K562 (cell line): ENCODE results near the gene TCFL5. TPM values are rescaled to one million over a fixed set of nuclear protein-coding genes. Genes with fewer than 3 reads are reported as not detected.
A peak's percentile ranks its signal among the peaks of the same experiment; 100 is the strongest.

Source experiments
- ADNP ChIP-seq: fragments of 200-800 bp; sonication (Bioruptor generic); IDR thresholded peaks from 2 replicates; pipeline ENCODE4 v1.6.1; 2016; ENCODE audit warnings: missing genetic modification characterization, missing compliant biosample characterization
- ARID2 ChIP-seq: fragments of 450-650 bp; IDR thresholded peaks from 2 replicates; pipeline ENCODE4 v1.6.1; 2017; ENCODE audit warnings: antibody characterized with exemption, mild to moderate bottlenecking
- CHCHD3 ChIP-seq: fragments of 250-450 bp; sonication (Bioruptor Pico); IDR thresholded peaks from 2 replicates; pipeline ENCODE4 v2.1.2; 2022; ENCODE audit warnings: mild to moderate bottlenecking
- EZH2 ChIP-seq: IDR thresholded peaks from 2 replicates; pipeline ENCODE4 v1.6.1; 2012; ENCODE audit warnings: low read depth, mild to moderate bottlenecking, inconsistent platforms, low read length, borderline replicate concordance
- GABPB1 ChIP-seq: sonication (generic); formaldehyde crosslinking; IDR thresholded peaks from 2 replicates; pipeline ENCODE4 v1.8.0; 2022; ENCODE audit warnings: mild to moderate bottlenecking, missing genetic modification reagents
- HDAC8 ChIP-seq: fragments of 450-650 bp; IDR thresholded peaks from 2 replicates; pipeline ENCODE4 v1.6.1; 2016; ENCODE audit warnings: mild to moderate bottlenecking, missing genetic modification characterization, moderate library complexity, missing compliant biosample characterization
- LCOR ChIP-seq: sonication (generic); formaldehyde crosslinking; IDR thresholded peaks from 2 replicates; pipeline ENCODE4 v1.8.0; 2022; ENCODE audit warnings: mild to moderate bottlenecking, missing genetic modification reagents
- MAZ ChIP-seq, 2 experiments: fragments of 450-650 bp in 1 of 2; sonication (generic) in 1 of 2; formaldehyde crosslinking; IDR thresholded peaks in 1 of 2; conservative IDR thresholded peaks in 1 of 2; 2 replicates each; pipeline versions ENCODE4 v1.4.0 to v1.5.0; 2020; ENCODE audit warnings: mild to moderate bottlenecking in 1 of 2, missing genetic modification reagents in 1 of 2
- MTA1 ChIP-seq: fragments of 450-650 bp; IDR thresholded peaks from 2 replicates; pipeline ENCODE4 v1.6.1; 2017; ENCODE audit warnings: borderline replicate concordance
- NONO ChIP-seq, 2 experiments: fragments of 200-400 bp in 1 of 2; fragments of 450-650 bp in 1 of 2; formaldehyde crosslinking in 1 of 2; IDR thresholded peaks; 2 replicates each; pipeline ENCODE4 v1.6.1; 2017; ENCODE audit warnings: low read depth in 2 of 2, mild to moderate bottlenecking in 2 of 2, moderate library complexity in 2 of 2, low read length in 1 of 2
- SRSF1 ChIP-seq: fragments of 200-400 bp; formaldehyde crosslinking; IDR thresholded peaks from 2 replicates; pipeline ENCODE4 v1.6.1; 2017; ENCODE audit warnings: mild to moderate bottlenecking, low read depth, low read length, moderate library complexity
- TEAD1 ChIP-seq, 2 experiments: fragments of 450-650 bp in 1 of 2; sonication (generic) in 1 of 2; formaldehyde crosslinking; IDR thresholded peaks; 2 replicates each; pipeline versions ENCODE4 v1.4.0 to v1.8.0; 2020 to 2022; ENCODE audit warnings: mild to moderate bottlenecking in 2 of 2, missing genetic modification reagents in 1 of 2
- XRCC4 ChIP-seq: IDR thresholded peaks from one replicate; pipeline ENCODE4 v1.6.1; 2011; ENCODE audit not compliant: insufficient read depth, insufficient read length; ENCODE audit errors: extremely low read depth
- ZZZ3 ChIP-seq: fragments of 450-650 bp; IDR thresholded peaks from 2 replicates; pipeline ENCODE4 v1.6.1; 2016; ENCODE audit warnings: antibody characterized with exemption, mild to moderate bottlenecking, moderate library complexity
- polyA plus RNA-seq, 8 experiments: library from polyadenylated mRNA; depleted of rRNA in 4 of 8; stranded (reverse) in 5 of 8; unstranded in 3 of 8; fragments of >200 nt; fragmentation: Nextera tagmentation in 2 of 8; fragmentation: Illumina TruSeq in 1 of 8; extraction: Ambion mirVana in 2 of 8; extraction: Trizol in 1 of 8; gene quantifications; 2 replicates each; pipeline versions ENCODE4 v1.2.1 to v1.2.3, GENCODE V29; 2011 to 2014; ENCODE audit warnings: inconsistent platforms in 1 of 8, missing spikeins in 1 of 8
- total RNA-seq, 7 experiments: library from RNA; depleted of rRNA in 6 of 7; stranded (reverse); fragments of >200 nt in 6 of 7; fragmentation: Illumina TruSeq in 2 of 7; extraction: Trizol in 2 of 7; gene quantifications; 2 replicates each; pipeline versions ENCODE4 v1.2.1 to v1.2.3, GENCODE V29; 2011 to 2021; ENCODE audit warnings: low replicate concordance in 1 of 7
- TF ChIP-seq, protein P1 (sequence below): fragments of 250-450 bp; sonication (Bioruptor Pico); IDR thresholded peaks from 2 replicates; pipeline ENCODE4 v1.5.0; 2021; ENCODE audit warnings: mild to moderate bottlenecking, moderate library complexity
- TF ChIP-seq, protein P2 (sequence below): fragments of 250-450 bp; sonication (Bioruptor Pico); IDR thresholded peaks from 2 replicates; pipeline ENCODE4 v1.4.0; 2020; ENCODE audit warnings: mild to moderate bottlenecking, moderate library complexity
- TF ChIP-seq, protein P3 (sequence below): sonication (generic); formaldehyde crosslinking; IDR thresholded peaks from 2 replicates; pipeline ENCODE4 v1.8.1; 2023; ENCODE audit warnings: mild to moderate bottlenecking, missing genetic modification reagents
- TF ChIP-seq, protein P4 (sequence below), 2 experiments: IDR thresholded peaks; 2 replicates each; pipeline ENCODE4 v1.6.1; 2011; ENCODE audit warnings: borderline replicate concordance in 1 of 2, control low read depth in 1 of 2, low read depth in 1 of 2, low read length in 1 of 2, mild to moderate bottlenecking in 1 of 2, mixed read lengths in 1 of 2, moderate library complexity in 1 of 2; ENCODE audit not compliant: insufficient read depth in 1 of 2, insufficient read length in 1 of 2, poor library complexity in 1 of 2, severe bottlenecking in 1 of 2; ENCODE audit errors: extremely low read depth in 1 of 2

The TCFL5 gene
- total and polyA plus RNA-seq, 9 of the 15 experiments (the other 6 are each of a cell fraction or from before 2014, with no cell fraction given) = 1.00 to 12.6 (median 9.1) TPM

DNA sequence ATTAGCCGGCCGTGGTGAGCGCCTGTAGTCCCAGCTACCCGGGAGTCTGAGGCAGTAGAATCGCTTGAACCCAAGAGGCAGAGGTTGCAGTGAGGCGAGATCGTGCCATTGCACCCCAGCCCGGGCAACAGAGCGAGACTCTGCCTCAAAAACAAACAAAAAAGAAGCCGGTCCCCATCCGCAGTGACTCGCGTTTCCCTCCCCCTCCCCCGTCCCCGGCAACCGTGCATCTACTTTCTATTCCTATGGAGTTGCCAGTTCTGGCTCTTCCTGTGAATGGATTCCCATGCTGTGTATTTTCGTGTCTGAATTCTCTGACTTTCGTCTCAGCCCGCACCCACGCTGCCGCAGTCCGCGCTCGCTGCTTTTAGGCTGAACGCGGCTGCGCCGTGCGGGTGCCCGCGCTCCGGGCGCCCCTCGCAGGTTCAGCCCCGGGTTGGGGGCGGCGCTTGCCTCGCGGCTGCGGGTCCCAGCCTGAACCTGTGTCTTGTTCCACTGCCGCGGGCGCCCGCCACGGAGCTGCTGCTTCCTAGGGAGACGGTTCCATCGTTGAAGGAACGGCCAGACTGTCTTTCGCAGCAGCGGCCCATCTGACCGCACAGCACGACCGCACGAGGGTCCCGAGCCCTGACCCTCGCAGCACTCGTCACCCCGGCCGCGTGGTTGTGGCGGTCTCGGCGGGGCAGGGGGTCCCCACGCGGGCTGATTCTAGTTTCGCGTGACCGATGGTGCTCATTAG lies 66.4 kb downstream of the TCFL5 start (continued):
- TF ChIP-seq LCOR (CRISPR knock-in tag) = peak; percentile 25; the same call in 1 of the 2 replicates
- no peak for TF ChIP-seq ARID2
- 0 out of 4 replicates have a peak, but pooled peaks of 1 of the 2 experiments have one; percentile 36 for TF ChIP-seq MAZ (CRISPR knock-in tag; conservative IDR thresholded peaks at IDR 0.05 in 1 of 2, IDR thresholded peaks at IDR 0.05 in 1 of 2)
- TF ChIP-seq CHCHD3 (CRISPR knock-in tag) = no peak
- no peak for TF ChIP-seq MTA1
- no peak for TF ChIP-seq ZZZ3
- TF ChIP-seq, protein P1, sequence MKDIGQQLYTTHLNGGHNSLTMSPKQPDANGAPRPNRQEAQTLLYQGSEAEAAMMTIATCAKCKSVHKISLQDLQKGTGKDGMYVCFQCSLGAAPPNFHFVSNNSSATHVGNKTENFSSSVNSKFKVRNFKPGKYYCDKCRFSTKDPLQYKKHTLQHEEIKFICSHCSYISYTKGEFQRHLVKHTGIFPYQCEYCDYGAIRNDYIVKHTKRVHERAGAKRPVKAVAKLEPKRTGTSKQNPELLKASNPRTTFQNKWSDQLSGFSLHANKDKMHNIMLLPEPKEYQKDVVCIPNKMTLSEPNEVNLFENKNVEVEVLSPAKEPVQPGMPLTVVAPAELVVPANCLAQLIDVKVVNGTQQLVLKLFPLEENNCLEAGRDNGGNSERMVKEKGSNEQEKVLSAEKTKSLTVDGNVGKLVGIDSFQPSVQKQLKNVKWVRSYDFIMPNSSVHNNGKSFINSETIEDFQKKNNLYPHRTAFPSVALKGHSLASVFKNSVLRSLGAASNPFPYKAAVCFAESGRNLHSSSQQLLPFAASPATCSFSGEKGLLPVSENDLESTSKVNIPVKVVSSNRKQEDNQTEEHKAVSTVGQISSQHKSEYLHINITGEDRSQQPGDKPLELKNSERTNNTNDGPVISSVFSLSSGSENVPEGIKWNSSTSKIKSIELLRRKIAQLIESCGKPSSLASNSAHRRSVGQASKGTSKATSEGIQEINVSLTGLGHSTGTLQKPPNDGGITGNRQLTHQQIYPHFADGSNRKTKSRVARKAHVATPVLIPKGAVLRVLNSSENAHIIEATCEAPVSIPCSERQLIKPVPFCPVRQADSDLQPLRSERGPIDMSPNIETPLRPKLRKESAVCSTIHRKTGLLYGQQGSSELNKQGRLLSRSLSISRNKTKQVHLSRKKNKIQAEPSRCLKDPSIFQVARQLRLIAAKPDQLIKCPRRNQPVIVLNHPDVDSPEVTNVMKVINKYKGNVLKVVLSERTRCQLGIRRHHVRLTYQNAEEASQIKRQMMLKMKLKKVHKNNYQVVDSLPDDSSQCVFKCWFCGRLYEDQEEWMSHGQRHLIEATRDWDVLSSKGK = no peak
- TF ChIP-seq GABPB1 (CRISPR knock-in tag) = no peak; the same call in 1 of the 2 replicates
- no peak for TF ChIP-seq HDAC8
- no peak for TF ChIP-seq TEAD1 (CRISPR knock-in tag; IDR thresholded peaks at IDR 0.05)
- TF ChIP-seq, protein P2, sequence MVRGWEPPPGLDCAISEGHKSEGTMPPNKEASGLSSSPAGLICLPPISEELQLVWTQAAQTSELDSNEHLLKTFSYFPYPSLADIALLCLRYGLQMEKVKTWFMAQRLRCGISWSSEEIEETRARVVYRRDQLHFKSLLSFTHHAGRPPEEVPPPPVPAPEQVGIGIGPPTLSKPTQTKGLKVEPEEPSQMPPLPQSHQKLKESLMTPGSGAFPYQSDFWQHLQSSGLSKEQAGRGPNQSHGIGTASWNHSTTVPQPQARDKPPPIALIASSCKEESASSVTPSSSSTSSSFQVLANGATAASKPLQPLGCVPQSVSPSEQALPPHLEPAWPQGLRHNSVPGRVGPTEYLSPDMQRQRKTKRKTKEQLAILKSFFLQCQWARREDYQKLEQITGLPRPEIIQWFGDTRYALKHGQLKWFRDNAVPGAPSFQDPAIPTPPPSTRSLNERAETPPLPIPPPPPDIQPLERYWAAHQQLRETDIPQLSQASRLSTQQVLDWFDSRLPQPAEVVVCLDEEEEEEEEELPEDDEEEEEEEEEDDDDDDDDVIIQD (CRISPR knock-in tag) = no peak
- TF ChIP-seq XRCC4 = no peak
- TF ChIP-seq SRSF1 = no peak
- TF ChIP-seq NONO (IDR thresholded peaks at IDR 0.05; ENCODE audit: low read depth in 2 of 2, low read length in 1 of 2) = peak in 1 of 2 experiments; percentile 45; a peak in 1 of 4 replicates
- TF ChIP-seq EZH2 = no peak
- TF ChIP-seq, protein P3, sequence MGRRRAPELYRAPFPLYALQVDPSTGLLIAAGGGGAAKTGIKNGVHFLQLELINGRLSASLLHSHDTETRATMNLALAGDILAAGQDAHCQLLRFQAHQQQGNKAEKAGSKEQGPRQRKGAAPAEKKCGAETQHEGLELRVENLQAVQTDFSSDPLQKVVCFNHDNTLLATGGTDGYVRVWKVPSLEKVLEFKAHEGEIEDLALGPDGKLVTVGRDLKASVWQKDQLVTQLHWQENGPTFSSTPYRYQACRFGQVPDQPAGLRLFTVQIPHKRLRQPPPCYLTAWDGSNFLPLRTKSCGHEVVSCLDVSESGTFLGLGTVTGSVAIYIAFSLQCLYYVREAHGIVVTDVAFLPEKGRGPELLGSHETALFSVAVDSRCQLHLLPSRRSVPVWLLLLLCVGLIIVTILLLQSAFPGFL = 0 out of 2 replicates have a peak, but pooled peaks have one; percentile 1
- peak; percentile 98 for TF ChIP-seq ADNP (tag)
- TF ChIP-seq, protein P4, sequence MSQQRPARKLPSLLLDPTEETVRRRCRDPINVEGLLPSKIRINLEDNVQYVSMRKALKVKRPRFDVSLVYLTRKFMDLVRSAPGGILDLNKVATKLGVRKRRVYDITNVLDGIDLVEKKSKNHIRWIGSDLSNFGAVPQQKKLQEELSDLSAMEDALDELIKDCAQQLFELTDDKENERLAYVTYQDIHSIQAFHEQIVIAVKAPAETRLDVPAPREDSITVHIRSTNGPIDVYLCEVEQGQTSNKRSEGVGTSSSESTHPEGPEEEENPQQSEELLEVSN (IDR thresholded peaks at IDR 0.05; ENCODE audit: borderline replicate concordance in 1 of 2, extremely low read depth in 1 of 2, insufficient read depth in 1 of 2, insufficient read length in 1 of 2, low read depth in 1 of 2, low read length in 1 of 2, poor library complexity in 1 of 2, severe bottlenecking in 1 of 2) = peak; percentile 45 to 84
